ENCODE data around the gene C1QL3. TPM values are rescaled to one million over a fixed set of nuclear protein-coding genes. Genes with fewer than 3 reads are reported as not detected.

C1QL3 gene
- under 1 TPM in 1 of 2 donors, not detected in 1; 0.20 TPM for total RNA-seq
- 0.43 TPM for polyA plus RNA-seq (2013, experiment 1 of 2)
- polyA plus RNA-seq (2013, experiment 2 of 2), result 0.41 TPM
- long read RNA-seq, experiment 1, result 0 reads
- long read RNA-seq, experiment 2, partial matches to known transcripts, result 0 of 2 reads
- long read RNA-seq, experiment 2, other reads (novel, unspliced or antisense), result 0 of 2 reads
- long read RNA-seq, experiment 3, result 0 reads
- long read RNA-seq, experiment 4, result 0 reads

DNA sequence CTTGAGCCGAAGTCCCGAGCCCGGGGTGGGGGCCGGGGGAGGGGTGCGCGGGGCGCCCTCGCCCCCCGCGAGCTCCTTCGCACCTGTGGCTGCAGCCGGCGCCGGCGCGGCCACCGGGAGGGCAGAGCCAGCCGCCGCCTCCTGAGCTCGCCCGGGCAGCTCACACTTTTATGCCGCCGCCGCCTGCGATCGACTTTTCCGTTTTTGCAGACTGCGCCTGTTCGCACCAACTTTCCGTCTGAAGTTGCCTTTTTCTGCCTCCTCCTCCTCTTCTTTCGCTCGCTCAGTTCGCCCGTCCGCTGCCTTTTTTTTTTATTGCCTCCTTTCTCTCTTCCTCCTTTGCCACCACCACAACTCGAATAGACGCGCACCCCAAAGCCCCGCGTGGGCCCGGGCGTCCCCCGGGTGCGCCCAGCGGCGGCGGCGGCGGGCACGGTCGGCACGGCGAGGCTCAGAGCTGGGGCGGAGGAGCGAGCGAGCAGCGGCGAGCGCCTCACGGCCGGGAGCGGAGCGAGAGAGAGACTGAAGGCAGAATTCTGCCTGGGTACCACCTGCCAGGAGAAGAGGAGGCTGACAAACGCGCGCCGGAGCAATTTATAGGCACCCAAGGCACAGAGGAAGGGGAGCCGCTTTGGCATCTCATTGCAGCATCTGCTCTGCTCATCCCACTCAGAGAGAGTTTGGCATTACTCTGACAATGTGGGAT, at the start of gene C1QL3:
C1QL3 (minus strand) TSS at position 569 of the 706 bp plus-strand sequence. CDS start 814 bp downstream, outside the sequence.
- Mint-ChIP-seq H3K27ac (no peak within 1 kb of the TSS), H3K9me3 (no peaks in the 10 kb centered on the region), H3K36me3 (ENCODE audit: low read depth) (no peaks in the 10 kb centered on the region), H3K4me1 (peaks cover 6% of the 10 kb centered on the region), H3K27me3 (ENCODE audit: insufficient read depth) (peaks cover 66% of the 10 kb centered on the region), H3K4me3 (peak within 1 kb of the TSS; percentile 57)
- H3K4me3 ChIP-seq (ENCODE audit: low read length), result peak within 1 kb of the TSS; percentile 70
- H3K27me3 ChIP-seq (ENCODE audit: control insufficient read depth, insufficient read depth, low read length, poor library complexity, severe bottlenecking), result peaks cover 79% of the 10 kb centered on the region
- TF ChIP-seq, protein P1, sequence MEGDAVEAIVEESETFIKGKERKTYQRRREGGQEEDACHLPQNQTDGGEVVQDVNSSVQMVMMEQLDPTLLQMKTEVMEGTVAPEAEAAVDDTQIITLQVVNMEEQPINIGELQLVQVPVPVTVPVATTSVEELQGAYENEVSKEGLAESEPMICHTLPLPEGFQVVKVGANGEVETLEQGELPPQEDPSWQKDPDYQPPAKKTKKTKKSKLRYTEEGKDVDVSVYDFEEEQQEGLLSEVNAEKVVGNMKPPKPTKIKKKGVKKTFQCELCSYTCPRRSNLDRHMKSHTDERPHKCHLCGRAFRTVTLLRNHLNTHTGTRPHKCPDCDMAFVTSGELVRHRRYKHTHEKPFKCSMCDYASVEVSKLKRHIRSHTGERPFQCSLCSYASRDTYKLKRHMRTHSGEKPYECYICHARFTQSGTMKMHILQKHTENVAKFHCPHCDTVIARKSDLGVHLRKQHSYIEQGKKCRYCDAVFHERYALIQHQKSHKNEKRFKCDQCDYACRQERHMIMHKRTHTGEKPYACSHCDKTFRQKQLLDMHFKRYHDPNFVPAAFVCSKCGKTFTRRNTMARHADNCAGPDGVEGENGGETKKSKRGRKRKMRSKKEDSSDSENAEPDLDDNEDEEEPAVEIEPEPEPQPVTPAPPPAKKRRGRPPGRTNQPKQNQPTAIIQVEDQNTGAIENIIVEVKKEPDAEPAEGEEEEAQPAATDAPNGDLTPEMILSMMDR (conservative IDR thresholded peaks at IDR 0.05), result peak; percentile 9
- DNase-seq, result peak; percentile 77
- no peaks in the 10 kb centered on the region for H3K9me3 ChIP-seq (ENCODE audit: control insufficient read depth, low read length)
- H3K27ac ChIP-seq (ENCODE audit: low read depth, low read length), result no peak within 1 kb of the TSS
- no peak within 1 kb of the TSS for H3K9ac ChIP-seq (ENCODE audit: extremely low read depth, low read length, poor library complexity, severe bottlenecking)
- no peaks in the 10 kb centered on the region for H3K4me1 ChIP-seq (ENCODE audit: control insufficient read depth, insufficient read depth, low read length)
- 0 to 1% methylated on average over 25 to 68 of the region's 68 CpGs for WGBS, 2 experiments (ENCODE audit: insufficient coverage in 1 of 2, insufficient read length in 1 of 2)
- no peaks in the 10 kb centered on the region for H3K36me3 ChIP-seq (ENCODE audit: control insufficient read depth, insufficient read depth, low read length)

DNA sequence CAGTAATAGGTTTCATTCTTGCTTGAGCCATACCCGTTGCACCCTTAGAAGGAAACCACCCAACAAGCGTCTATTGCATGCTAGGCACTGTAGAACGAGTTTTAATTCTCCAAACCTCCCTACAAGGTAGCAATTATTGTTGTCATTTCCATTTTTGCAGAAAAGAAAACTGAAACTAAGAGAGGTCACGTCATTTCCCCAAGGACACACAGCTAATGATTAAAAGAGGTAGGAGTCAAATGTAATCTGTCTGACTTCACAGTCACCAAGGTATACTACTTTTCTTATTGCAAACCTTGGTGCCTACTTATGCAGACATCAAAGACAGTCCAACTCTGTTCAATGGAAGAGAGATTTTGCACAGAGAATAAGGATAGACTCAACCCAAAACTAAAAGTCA, 49.1 kb upstream of the C1QL3 start:
- TF ChIP-seq, protein P1 (conservative IDR thresholded peaks at IDR 0.05), result no peak
- no peak for DNase-seq

DNA sequence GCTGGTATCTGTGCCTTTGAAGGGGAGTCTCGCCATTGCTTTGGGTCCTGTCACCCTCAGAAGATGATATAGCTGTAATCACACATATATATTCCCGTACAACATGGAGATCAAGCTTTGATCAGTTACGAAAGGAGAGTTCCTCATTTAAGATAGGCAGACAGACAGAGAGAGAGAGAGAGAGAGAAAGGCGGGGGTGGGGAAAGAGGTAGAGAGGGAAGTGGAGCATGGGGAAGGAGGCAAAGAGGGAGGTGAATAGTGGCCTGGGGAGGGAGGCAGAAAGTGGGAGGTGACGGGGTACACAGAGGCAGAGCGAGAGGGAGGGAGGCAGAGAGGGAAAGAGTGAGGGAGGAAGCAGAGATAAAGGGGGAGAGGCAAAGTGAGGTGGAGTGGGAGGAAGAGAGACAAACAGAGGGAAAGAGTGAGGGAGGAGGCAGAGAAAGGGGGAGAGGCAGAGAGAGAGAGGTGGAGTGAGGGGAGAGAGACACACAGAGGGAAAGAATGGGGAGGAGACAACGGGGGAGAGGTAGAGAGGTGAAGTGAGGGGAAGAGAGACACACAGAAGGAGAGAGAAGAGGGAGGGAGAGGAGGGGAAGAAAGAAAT, 44.6 kb upstream of the C1QL3 start:
- H3K4me3 Mint-ChIP-seq, result peak overlapping the region; percentile 14
- Histone ChIP-seq H3K9ac (ENCODE audit: extremely low read depth, low read length, poor library complexity, severe bottlenecking) (no peak overlapping the region), H3K27me3 (ENCODE audit: control insufficient read depth, insufficient read depth, low read length, poor library complexity, severe bottlenecking) (no peaks in the 10 kb centered on the region), H3K4me1 (ENCODE audit: control insufficient read depth, insufficient read depth, low read length) (no peaks in the 10 kb centered on the region), H3K36me3 (ENCODE audit: control insufficient read depth, insufficient read depth, low read length) (no peaks in the 10 kb centered on the region), H3K9me3 (ENCODE audit: control insufficient read depth, low read length) (no peaks in the 10 kb centered on the region), H3K4me3 (ENCODE audit: low read length) (no peak overlapping the region), H3K27ac (ENCODE audit: low read depth, low read length) (no peak overlapping the region)
- no peaks in the 10 kb centered on the region for H3K4me1 Mint-ChIP-seq
- H3K9me3 Mint-ChIP-seq, result no peaks in the 10 kb centered on the region
- H3K27ac Mint-ChIP-seq, result no peak overlapping the region
- no peaks in the 10 kb centered on the region for H3K36me3 Mint-ChIP-seq (ENCODE audit: low read depth)
- no peak for DNase-seq
- WGBS, 2 experiments (ENCODE audit: insufficient coverage in 1 of 2, insufficient read length in 1 of 2), result 77 to 87% methylated on average over 3 to 7 of the region's 7 CpGs
- H3K27me3 Mint-ChIP-seq (ENCODE audit: insufficient read depth), result no peaks in the 10 kb centered on the region
- TF ChIP-seq, protein P1 (conservative IDR thresholded peaks at IDR 0.05), result no peak

More for the DNA sequence above, 49.1 kb upstream of the C1QL3 start:
- H3K27ac ChIP-seq (ENCODE audit: low read depth, low read length), result no peak overlapping the region
- H3K27me3 ChIP-seq (ENCODE audit: control insufficient read depth, insufficient read depth, low read length, poor library complexity, severe bottlenecking), result no peaks in the 10 kb centered on the region
- Mint-ChIP-seq H3K27ac (no peak overlapping the region), H3K27me3 (ENCODE audit: insufficient read depth) (no peaks in the 10 kb centered on the region), H3K36me3 (ENCODE audit: low read depth) (no peaks in the 10 kb centered on the region), H3K4me3 (no peak overlapping the region), H3K9me3 (no peaks in the 10 kb centered on the region), H3K4me1 (no peaks in the 10 kb centered on the region)
- H3K9me3 ChIP-seq (ENCODE audit: control insufficient read depth, low read length), result no peaks in the 10 kb centered on the region
- H3K4me1 ChIP-seq (ENCODE audit: control insufficient read depth, insufficient read depth, low read length), result no peaks in the 10 kb centered on the region
- no peak overlapping the region for H3K9ac ChIP-seq (ENCODE audit: extremely low read depth, low read length, poor library complexity, severe bottlenecking)
- H3K36me3 ChIP-seq (ENCODE audit: control insufficient read depth, insufficient read depth, low read length), result no peaks in the 10 kb centered on the region
- no peak overlapping the region for H3K4me3 ChIP-seq (ENCODE audit: low read length)
- WGBS, 2 experiments (ENCODE audit: insufficient coverage in 1 of 2, insufficient read length in 1 of 2), result 89 to 96% methylated on average over 3 to 4 of the region's 4 CpGs

All from endodermal cell (in vitro differentiated cells).